Measurements from ENCODE around the gene SLC17A5.
"Not testable (repeated sequence)": the region's sequence is repeated elsewhere in the genome, so short reads cannot be mapped to it uniquely, and the experiment has no call there.

SLC17A5 gene

DNA sequence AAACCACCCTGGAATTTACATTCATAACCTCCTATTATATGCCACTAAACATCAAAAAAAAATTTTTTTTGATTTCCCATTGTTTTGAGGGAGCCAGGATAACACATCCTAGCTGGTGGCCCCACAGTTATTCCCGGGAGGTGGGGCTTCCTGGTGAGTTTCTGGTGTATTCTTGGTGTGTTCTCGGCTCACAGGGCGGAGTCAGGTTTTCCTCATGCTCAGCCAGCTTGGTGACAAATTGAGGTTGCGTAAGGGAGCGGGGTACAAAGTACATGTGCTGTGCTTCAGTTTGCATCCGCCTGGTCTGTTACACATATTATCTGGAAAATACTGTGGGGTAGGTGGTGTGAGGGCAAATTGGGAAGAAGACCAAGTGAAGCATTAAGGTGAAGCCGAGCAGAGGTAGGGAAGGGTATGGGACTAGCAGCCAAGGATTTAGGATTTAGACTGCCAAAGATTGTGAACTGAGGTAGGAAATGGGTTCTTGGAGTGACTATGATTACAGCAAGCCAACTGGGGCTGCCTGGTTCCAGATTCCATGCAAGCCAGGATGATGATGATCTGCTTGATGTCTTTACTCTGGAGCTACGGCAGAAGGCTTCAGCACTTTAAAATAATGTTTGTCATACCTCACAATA, 86.7 kb downstream of the SLC17A5 start:
- no peaks in the 10 kb centered on the region for H3K9me3 ChIP-seq
- peaks cover 0 to 4% of the 10 kb centered on the region in 2 experiments for H3K4me1 ChIP-seq (ENCODE audit: control insufficient read depth in 1 of 2, insufficient read depth in 1 of 2, low read depth in 1 of 2, low read length in 1 of 2)

DNA sequence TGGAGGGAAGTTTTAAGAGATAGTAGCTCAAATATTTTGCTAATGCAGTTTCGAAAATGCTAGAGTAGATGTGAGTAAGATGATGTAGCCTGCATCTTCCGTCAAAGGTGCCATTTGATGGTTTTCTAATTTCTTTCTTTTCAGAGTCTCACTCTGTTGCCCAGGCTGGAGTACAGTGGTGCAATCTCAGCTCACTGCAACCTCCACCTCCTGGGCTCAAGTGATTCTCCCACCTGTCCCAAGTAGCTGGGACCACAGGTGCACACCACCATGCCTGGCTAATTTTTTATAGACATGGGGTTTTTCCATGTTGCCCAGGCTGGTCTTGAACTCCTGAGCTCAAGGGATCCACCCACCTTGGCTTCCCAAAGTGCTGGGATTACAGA, 87.3 kb downstream of the SLC17A5 start:
- not testable (repeated sequence) for H3K27me3 ChIP-seq; H3K36me3 ChIP-seq; H3K4me3 ChIP-seq (ENCODE audit: low read depth in 1 of 2, low read length in 1 of 2); H3K27ac ChIP-seq; H3K9me3 ChIP-seq; H3K4me1 ChIP-seq (ENCODE audit: control insufficient read depth in 1 of 2, insufficient read depth in 1 of 2, low read depth in 1 of 2, low read length in 1 of 2)

More for the DNA sequence above, 86.7 kb downstream of the SLC17A5 start:
- no peak overlapping the region for H3K4me3 ChIP-seq (ENCODE audit: low read depth in 1 of 2, low read length in 1 of 2)
- H3K27me3 ChIP-seq: no peaks in the 10 kb centered on the region
- H3K27ac ChIP-seq: no peak overlapping the region
- H3K36me3 ChIP-seq: no peaks in the 10 kb centered on the region
- no peak for TF ChIP-seq CTCF (IDR thresholded peaks at IDR 0.05)

DNA sequence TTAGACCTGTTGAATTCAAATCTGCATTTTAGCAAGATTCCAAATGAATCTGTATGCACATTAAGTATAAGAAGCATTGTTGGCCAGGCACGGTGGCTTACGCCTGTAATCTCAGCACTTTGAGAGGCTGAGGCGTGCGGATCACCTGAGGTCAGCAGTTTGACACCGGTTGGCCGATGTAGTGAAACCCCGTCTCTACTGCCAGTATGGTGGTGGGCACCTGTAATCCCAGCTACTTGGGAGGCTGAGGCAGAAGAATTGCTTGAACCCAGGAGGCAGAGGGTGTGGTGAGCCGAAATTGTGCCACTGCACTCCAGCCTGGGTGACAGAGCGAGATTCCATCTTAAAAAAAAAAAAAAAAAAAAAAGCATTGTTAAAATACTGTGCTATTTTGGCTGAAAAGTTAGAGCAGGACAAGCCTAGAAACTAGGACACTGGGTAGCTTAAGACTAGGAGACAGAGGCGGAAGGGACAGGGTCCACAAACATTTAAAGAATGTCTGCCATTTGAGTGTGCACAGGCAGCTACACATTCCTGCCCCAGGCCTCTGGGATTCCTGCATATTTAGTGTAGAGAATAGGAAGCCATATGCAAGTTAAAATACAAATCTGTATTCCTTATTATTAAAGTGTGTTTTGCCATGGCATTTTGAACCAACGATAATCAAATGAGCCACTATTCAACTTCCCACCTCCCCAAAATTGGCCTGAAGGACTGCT, 87.9 kb downstream of the SLC17A5 start:
- H3K4me3 ChIP-seq (ENCODE audit: low read depth in 1 of 2, low read length in 1 of 2): no peak overlapping the region
- H3K4me1 ChIP-seq (ENCODE audit: control insufficient read depth in 1 of 2, insufficient read depth in 1 of 2, low read depth in 1 of 2, low read length in 1 of 2): peaks cover 0 to 4% of the 10 kb centered on the region in 2 experiments
- H3K9me3 ChIP-seq: no peaks in the 10 kb centered on the region
- H3K27ac ChIP-seq: no peak overlapping the region
- H3K27me3 ChIP-seq: no peaks in the 10 kb centered on the region
- H3K36me3 ChIP-seq: no peaks in the 10 kb centered on the region
- no peak for TF ChIP-seq CTCF (IDR thresholded peaks at IDR 0.05)

GRCh38 chr6:73564578-73565345, 89.0 kb downstream of the SLC17A5 start:
- Histone ChIP-seq H3K27ac (no peak overlapping the region), H3K4me3 (ENCODE audit: low read depth in 1 of 2, low read length in 1 of 2) (no peak overlapping the region), H3K4me1 (ENCODE audit: control insufficient read depth in 1 of 2, insufficient read depth in 1 of 2, low read depth in 1 of 2, low read length in 1 of 2) (peaks cover 0 to 4% of the 10 kb centered on the region in 2 experiments), H3K9me3 (no peaks in the 10 kb centered on the region), H3K36me3 (no peaks in the 10 kb centered on the region), H3K27me3 (no peaks in the 10 kb centered on the region)
- no peak for TF ChIP-seq CTCF (IDR thresholded peaks at IDR 0.05)

- Histone ChIP-seq H3K9me3 (no peaks in the 10 kb centered on the region), H3K4me3 (ENCODE audit: low read depth in 1 of 2, low read length in 1 of 2) (no peak overlapping the region), H3K36me3 (no peaks in the 10 kb centered on the region), H3K27me3 (no peaks in the 10 kb centered on the region), H3K4me1 (ENCODE audit: control insufficient read depth in 1 of 2, insufficient read depth in 1 of 2, low read depth in 1 of 2, low read length in 1 of 2) (peaks cover 0 to 4% of the 10 kb centered on the region in 2 experiments), H3K27ac (no peak overlapping the region)
- no peak for TF ChIP-seq CTCF (IDR thresholded peaks at IDR 0.05)
Observed at GRCh38 chr6:73562558-73562957, 91.2 kb downstream of the SLC17A5 start.

Data from neutrophil (primary cell).